GM21825 (cell line): ENCODE measurements around the gene CASP4.

Source experiments
- ATAC-seq: cut with Tn5 transposase; IDR thresholded peaks from one replicate; pipeline ENCODE4 v1.9.1; 2021; ENCODE audit warnings: mild to moderate bottlenecking, moderate library complexity; ENCODE audit not compliant: unreplicated experiment

CASP4 gene

DNA sequence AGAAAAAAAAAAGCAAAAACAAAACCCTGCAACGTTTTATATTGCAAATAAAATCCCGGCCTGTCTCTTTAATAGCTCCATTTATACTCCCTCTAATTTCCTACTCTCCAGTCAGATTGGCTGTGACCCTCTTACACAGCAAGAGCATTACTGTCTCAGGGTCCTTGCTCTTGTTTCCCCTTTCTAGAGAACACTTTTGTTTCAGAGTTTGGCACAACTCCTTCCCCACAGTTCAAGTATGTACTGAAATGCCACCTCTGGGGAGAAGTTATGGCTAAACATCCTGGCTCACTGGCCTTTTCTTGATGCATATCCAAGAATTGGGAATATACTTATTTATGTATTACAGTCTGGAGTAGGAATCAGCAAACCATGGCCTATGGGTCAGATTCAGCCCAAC lies 72.7 kb downstream of the CASP4 start:
- ATAC-seq = no peak

GRCh38 chr11:104893876-104894275 lies 74.5 kb downstream of the CASP4 start:
- no peak for ATAC-seq
